ENCODE data around the gene CACNG5.

Gene CACNG5, protein sequence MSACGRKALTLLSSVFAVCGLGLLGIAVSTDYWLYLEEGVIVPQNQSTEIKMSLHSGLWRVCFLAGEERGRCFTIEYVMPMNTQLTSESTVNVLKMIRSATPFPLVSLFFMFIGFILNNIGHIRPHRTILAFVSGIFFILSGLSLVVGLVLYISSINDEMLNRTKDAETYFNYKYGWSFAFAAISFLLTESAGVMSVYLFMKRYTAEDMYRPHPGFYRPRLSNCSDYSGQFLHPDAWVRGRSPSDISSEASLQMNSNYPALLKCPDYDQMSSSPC

DNA sequence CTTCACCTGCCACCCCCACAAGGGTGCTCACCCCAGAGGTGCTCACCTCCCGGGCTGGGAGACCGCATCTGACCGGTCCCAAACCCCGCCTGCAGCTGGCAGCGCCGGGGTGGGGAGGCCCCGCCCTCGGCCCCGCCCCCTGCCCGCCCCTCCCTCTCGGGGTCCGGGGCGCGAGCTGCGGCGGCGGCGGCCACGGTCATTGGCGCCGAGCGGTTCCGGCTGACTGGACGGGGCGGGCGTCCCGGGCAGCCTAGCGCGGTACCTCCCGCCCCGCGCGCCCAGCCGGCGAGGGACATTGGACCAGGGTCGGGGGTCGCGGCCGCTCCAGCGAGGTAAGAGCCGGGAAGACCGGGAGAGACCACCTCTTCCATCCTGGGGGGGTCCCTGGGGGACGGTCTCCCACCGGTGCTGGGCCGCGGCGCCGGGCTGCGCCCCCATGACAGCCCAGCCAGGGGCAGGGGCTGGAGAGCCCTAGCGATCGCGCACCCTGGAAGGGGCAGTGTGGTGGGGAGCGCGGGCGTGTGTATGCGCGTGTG lies at the start of gene CACNG5:
CACNG5 (plus strand) TSS at position 199 of the 536 bp plus-strand sequence. CDS start 42,216 bp downstream, outside the sequence.
- no peak for DNase-seq

DNA sequence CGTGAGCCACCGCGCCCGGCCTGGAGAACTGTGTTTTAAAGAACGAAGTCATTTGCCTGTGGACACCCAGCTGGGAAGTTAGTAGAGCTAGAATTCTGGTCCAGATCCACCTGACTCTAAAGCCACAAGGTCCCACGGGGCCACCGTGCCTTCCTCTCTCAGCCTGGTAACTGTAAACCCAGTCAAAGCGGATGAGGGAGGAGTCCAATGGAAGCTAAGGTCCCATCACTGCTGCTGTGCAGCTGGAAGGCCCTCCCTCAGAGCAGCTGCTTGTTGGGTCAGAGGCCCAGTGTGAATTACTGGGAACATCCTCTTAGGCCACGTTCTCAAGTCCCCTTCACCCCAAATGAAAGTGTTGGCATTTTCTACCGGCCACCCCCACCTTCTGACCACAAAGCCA lies 48.8 kb upstream of the CACNG5 start:
- DNase-seq: no peak

DNA sequence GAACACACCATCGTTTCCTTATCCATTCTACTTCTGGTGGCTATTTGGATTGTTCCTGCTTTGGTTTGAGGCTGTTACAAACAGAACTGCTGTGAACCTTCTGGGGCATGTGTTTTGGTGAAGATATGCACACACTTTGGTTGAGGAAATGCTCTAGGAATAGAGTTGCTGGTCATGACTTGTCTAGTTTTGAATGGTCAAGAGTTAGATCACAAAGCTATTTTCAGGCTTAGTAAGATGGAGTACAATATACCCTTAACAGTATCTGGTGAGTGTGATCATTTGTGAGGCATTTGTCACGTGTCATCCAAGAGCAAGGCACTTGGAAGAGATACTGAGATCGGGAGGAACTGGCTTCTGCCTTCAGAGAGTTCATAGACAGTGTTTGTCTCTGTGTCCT lies 47.0 kb upstream of the CACNG5 start:
- no peak for DNase-seq

DNA sequence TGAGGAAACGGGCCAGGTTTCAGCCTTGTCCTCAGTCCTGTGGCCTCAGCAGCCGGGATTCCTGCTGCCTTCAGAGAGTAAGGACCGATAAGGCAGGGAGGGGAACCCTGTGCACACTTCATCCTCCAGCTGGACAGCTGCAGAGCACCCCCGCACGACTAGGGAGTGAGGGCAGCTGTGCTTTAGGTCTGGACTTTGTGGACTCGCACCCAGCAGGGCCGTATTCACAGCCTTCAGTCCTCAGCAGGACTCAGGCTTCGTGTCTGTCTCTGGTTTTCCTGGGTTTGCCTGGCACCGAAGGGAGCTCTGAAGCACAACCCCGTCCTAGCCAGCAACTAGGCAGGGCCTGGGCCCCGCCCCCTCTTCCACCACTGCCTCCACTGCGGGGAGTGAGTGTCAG lies 45.8 kb upstream of the CACNG5 start:
- no peak for DNase-seq

DNA sequence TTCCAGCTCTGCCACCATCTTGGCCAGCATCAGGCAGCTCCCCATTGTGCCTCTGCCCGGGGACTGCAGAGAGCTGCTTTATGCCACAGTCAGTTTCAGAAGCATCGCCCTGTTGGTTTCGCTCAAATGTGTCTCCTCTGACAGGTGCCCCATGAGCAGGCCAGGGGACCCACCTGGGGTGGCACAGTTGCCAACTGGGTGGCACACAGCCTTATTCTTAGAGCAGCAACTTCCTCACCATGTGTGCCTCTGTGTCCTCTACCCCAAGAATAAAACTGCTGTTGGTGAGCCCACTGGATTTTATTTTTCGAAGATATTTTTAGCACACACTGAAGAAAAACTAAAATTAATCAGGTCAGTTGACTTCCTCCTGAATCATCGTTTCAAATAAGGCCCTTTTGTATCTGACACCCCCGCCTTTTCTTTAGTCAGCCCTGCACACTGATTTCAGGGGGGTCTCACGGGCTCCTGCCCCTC lies 44.9 kb upstream of the CACNG5 start:
- DNase-seq: no peak

DNA sequence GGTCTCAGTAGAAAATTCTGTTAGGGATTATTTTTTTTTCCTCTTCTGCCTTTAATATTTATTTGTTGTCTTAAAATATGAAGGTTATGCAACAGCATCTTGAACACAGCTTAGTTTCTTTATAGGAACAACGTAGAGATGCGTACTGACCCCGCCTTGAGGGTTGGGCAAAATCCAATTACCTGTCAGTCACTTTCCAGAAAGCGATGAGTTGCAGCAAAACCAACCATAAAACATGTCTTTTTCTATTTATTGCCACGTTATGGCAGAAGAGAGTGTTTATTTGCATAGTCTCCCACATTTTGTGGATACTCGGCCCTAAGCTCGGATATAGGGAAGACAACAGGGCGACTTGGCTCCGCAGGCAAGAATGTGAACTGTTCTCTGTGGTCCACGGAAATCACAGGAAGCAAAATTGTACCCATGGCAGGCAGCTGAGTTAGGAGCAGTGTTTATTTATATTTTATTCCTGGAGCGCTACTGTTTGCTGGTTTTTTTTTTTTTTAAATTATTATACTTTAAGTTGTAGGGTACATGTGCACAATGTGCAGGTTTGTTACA lies 44.3 kb upstream of the CACNG5 start:
- no peak for DNase-seq

DNA sequence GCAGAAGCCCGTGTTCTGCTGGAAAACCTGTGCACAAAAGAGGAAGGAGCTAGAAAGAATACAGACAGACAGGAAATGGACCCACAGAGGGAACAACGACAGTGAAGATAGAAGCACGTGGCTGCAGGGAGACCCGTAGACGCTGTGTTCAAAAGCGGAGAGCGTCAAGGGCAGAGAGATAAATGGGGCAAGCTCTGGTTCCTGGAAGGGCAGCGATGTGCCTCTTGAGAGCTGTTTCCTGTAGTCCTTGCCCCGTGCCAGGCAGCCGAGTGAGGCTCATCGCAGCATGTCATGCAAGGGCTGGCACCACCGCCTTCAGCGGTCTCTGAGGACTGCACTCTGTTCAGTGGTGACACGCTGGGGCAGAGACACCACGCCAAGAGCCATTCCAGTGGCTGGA lies 43.6 kb upstream of the CACNG5 start:
- no peak for DNase-seq

DNA sequence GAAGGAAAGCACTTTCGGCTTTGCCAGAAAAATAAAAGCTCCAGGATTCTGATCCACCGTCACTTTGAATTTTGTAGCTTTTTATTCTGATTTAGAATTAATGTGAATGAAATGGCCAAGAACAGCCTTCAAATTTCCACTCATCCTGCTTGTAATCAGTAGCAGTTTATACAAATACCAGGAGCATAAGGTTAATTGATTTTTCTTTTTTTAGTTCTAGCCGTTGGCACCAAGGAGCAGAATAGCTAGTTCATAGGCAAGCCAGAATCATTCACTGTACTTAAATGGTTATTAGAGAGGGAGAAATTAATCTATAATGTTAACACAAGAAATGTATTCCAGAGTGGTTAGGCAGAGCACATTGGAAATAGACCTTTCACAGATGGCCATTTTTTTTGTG lies 41.1 kb upstream of the CACNG5 start:
- DNase-seq: no peak

DNA sequence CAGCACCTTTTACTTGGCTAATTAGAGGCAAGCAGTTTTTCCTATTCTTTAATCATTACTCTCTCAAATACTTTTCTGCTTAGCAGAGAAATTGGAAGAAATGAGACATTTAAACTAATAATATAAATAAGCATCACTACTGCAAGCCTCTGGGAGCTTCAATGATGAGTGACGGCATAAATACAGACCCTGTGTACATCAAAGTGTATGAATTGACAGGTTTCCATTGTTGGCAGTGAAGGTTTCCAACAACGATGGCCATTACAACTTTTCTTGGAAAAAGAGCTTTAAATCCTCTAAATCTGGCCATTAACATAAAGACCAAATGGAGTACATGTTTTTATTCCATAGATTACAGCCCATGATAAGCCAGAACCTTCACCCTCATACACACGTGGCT lies 39.4 kb upstream of the CACNG5 start:
- DNase-seq: no peak

DNA sequence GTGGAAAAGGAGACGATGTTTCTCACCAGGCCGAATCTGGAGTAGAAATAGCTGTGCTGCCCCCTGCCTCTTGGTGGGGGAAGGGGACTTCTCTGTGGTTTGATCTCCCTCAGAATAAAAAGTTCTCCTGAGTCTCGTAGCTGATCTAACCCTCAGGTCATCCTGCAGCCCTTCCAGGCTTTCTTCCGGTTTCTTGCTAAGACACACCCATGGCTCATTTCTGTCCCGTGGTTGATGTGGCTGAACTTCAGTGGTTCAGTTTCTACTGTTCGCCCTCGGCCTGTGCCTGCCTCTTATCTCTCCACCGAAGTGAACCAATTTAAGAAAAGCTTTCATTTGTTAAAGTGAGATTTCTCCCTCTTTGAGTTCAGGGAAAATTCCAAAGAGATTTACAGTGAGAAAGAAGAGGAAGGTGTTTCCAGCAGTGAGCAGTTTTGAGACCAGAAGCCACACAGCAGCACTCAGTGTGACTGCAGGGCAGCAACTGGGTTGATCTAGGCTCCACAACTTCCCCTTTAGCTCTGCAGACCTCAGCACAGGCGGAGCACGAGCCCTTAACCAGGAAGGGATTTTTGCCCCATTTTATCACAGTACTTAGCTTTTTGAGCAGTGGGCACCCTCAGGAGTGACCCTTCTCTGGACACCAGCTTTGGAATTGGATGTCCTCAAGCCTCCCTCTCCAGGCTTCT lies 34.9 kb upstream of the CACNG5 start:
- no peak for DNase-seq

DNA sequence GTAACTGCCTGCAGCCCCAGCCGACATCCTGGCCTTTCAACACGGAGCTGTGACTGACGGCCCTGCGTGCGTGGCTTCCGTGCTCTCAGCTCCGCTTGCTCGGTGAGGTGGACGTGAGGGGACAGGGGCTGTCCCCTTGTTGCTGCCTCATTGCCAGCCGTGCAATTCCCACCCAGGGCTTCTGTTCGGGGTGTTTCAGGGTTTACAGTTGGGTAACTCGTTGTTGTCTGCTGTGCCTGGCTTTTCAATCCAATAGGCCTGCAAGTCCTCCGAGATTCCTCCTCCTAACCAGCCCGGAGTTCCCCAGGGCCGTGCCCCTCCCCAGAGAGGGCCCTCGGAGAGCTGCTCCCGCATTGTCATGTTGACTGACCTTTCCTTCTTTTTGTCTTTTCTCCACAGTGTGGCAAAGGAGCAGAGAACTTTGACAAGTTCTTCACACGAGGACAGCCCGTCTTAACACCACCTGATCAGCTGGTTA lies 31.4 kb upstream of the CACNG5 start:
- no peak for DNase-seq

DNA sequence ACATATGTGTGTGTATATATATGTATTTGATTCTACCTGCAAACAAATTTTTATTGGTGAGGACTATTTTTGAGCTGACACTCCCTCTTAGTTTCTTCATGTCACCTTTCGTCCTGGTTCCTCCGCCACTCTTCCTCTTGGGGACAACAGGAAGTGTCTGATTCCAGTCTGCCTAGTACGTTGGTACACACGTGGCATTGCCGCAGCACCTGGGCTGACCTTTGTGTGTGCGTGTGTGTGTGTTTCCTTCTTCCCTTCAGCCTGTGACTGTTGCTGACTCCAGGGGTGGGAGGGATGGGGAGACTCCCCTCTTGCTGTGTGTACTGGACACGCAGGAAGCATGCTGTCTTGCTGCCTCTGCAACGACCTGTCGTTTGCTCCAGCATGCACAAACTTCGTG lies 29.4 kb upstream of the CACNG5 start:
- DNase-seq: no peak

DNA sequence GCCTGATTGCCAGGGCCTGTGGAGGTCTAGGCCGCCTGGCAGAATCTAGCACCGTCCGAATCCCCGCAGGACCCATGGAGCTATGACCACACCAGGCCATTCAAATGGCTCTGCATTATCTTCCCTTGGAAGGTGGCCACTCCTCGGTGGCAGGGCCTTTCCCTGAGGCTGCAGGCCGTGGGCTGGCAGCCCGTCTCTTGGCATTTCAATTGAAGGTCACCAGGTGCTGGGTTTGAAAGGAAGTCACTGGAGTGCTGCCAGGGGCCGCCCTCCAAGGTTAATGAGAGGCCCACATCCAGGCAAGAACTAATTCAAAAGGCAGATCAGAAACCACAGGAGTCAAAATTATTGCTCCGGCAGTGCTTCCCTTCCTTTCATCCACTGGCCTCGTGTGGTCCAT lies 27.7 kb upstream of the CACNG5 start:
- DNase-seq: peak; percentile 10

DNA sequence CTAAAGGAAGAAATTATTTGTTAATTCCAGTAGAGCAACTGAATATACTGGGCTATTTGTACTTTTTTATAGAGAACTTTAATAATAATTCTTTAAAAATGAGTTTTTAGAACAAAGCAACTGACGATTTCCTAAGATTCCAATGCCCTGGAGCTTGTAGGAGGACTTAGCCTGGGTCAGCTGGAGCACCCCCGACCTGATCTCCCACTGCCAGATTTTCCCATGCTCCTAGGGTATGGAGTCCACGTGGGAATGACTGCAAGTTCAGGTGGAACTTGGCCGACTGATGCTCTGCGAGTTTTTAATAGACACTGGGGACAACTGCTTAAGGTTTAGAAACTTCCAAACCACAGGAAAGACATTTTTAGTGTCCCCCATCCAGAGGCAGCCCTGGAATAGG lies 25.5 kb upstream of the CACNG5 start:
- DNase-seq: no peak

DNA sequence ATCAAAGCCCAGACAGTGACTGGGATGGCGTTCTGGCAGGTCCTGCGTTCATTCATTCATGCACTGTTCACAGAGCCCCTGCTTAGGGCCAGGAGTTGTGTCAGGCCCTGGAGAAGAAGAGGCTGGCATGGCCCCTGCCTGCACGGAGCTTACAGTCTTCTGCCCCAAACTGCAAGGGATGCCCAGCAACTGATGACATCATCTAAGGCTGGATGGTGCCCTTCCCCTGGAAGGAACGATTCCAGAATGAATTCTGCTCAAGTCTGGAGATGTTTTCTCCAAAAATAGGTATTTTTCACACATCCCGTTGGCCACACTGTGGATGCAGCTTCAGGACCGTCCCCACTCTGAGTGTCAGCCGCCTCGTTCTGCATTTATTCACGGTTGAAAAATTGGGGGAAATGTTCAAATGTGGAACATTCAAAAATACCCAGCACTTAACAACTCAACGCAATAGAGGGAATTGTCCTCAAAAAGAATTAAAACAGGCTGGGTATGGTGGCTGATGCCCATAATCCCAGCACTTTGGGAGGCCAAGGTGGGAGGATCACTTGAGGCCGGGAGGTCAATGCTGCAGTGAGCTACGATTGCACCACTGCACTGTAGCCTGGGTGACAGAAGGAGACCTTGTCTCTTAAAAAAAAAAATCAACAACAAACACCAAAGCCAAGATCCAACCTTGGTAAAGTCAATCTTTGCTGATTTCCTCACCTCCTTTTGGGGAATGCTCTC lies 23.8 kb upstream of the CACNG5 start:
- no peak for DNase-seq

DNA sequence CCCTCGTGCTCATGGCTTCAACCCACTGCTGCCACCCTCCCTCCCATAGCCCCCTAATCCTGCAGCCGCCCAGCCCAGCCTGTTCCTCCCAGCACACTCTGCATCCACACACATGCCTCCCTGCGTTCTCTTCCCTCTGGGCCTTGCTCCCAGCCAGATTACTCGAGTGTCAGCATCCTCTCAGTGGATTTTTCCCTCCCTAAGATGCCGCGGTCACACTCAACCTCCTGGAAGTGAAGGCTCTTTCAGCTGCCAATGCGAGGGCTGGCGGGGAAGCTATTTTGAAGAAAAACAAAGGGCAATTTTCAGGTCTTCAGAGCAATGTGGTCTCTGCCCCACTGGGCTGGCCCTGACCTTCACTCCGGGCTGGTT lies 23.2 kb upstream of the CACNG5 start:
- DNase-seq: no peak

DNA sequence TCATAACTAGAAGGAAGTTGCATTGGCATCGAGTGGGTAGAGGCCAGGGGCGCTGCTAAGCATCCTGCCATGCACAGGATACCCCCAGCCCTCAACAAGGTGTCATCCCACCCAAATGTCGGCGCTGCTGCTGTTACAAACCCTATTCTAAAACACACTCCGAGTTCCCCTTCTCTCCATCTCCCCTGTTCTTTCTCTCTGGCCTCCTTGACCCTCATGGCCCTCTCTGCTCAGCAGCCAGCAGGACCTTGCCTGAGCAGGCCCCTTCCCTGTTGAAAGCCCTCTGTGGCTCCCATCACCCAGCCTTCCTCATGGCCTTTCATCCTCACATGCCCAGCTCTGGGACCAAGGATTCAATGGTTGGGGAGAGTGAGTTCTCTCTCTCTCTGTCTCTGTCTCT lies 22.3 kb upstream of the CACNG5 start:
- DNase-seq: no peak

DNA sequence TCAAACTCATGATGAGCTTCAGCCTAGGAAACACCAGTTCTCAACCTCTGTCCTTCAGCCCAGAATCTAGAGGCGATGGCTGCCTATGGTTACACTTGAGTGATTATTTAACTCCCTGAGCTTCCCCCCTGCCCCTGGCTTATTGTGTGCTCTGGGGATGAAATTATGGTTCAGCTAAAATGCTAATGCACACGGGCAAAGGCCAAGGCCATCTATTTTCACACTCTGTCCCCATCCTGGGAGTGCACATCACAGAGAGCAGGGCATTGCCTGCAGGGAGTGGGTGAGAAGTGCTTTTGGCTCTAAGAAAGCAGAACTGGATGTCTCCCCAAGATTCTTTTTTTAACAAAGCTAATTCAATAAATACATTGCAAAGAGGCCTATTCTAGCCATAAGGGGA lies 21.6 kb upstream of the CACNG5 start:
- DNase-seq: no peak

DNA sequence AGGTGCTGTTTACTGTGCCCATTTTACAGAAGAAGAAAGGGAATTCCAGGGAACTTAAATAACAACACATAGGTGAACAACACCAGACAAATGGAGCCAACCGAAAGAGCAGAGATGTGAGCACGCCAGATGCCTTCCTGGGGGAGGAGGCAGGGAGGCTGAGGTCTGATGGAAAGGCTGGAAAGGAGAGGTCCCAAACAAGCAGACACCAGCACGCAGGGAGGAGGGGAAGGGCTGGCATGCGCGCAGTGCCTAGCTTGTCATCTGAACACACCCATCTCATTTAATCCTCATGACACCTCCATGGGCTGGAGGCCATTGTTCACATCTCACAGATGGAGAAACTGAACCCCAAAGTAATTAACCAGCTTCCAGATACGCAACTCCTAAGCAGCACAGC lies 20.9 kb upstream of the CACNG5 start:
- no peak for DNase-seq

DNA sequence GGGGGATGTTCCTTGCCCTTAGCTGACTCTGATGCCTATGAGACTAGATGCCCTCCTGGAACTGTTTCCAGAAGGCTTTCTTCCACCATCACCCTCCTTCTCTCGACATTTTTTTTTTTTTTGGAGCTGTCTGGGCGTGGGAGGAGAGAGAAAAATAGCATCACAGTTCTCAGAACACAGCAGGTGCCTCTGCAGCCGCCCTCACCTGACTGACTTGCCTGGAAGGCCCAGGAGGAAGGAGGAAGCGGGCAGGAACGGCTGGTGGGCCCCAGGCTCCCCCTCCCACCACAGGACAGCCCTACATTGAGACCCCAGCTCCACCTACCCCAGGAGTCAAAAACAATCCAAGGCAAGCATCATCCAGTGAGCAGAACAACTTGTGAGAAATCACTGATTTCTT lies 20.3 kb upstream of the CACNG5 start:
- no peak for DNase-seq

DNA sequence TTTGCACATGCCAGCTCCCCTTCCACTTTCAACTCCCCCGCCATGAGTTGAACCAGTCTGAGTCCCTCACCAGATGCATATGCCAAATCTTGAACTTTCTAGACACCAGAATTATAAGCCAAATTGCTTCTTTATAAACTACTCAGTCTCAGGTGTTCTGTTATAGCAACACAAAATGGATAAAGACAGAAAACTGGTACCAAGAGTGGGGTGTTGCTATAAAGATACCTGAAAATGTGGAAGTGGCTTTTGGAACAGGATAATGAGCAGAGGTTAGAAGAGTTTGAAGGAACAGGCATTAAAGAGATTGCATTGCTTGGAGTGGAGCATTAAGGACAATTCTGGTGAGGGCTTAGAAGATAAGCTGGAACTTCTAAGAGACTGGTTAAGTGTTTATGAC lies 17.2 kb upstream of the CACNG5 start:
- DNase-seq: no peak

DNA sequence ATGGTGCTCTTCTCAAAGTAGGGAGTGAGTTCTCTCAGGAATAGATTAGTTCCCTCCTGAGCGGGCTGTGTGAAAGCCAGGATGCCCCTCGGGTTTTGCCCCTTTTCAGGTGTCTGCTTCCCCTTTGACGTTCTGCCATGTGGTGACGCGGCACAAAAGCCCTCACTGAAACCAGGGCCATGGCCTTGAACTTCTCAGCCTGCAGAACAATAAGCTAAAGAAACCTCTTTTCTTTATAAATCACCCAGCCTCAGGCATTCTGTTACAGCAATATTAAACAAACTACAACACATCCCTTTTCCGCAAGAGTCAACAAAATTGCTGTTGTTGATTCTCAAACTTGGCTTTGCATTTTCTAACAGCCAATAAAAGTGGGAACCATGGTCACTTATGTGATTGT lies 15.5 kb upstream of the CACNG5 start:
- DNase-seq: no peak

DNA sequence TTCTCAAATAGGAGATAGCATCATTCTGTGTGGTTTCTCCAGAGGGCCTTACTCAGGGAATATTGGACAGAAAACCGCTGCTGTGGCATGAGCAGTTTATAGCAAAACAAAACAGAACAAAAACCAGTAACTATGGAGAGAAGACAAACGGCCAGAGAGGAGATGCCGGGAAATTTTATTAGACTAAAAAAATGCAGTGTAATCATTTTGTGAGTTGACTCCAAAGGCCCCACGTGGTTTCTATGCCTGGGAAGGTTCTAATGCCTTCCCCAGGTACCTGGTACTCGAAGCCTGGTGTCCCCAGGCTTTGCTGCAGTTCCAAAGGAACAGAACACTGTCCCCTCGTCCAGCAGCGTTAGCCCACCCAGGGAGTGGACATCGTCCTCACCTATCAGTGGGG lies 12.9 kb upstream of the CACNG5 start:
- DNase-seq: no peak

All from NCI-H345 (cell line).